Peyer's patch (tissue), 4 donors: Measurements from ENCODE around the gene RPS6KA4.

Experiments used
- POLR2A ChIP-seq, 2 donors: fragments of 450-650 bp; IDR thresholded peaks; one replicate each; pipeline ENCODE4 v1.5.1; 2017; ENCODE audit warnings: antibody characterized with exemption in 2 of 2, mild to moderate bottlenecking in 2 of 2, moderate library complexity in 2 of 2
- TF ChIP-seq, protein P1 (sequence below), 6 experiments: fragments of 450-650 bp in 4 of 6; fragments of 200-600 bp in 2 of 6; sonication (generic) in 1 of 6; IDR thresholded peaks; one replicate each; pipeline ENCODE4 v1.5.1; 2017 to 2019; ENCODE audit warnings: antibody characterized with exemption in 6 of 6, mild to moderate bottlenecking in 3 of 6, moderate library complexity in 1 of 6

DNA sequence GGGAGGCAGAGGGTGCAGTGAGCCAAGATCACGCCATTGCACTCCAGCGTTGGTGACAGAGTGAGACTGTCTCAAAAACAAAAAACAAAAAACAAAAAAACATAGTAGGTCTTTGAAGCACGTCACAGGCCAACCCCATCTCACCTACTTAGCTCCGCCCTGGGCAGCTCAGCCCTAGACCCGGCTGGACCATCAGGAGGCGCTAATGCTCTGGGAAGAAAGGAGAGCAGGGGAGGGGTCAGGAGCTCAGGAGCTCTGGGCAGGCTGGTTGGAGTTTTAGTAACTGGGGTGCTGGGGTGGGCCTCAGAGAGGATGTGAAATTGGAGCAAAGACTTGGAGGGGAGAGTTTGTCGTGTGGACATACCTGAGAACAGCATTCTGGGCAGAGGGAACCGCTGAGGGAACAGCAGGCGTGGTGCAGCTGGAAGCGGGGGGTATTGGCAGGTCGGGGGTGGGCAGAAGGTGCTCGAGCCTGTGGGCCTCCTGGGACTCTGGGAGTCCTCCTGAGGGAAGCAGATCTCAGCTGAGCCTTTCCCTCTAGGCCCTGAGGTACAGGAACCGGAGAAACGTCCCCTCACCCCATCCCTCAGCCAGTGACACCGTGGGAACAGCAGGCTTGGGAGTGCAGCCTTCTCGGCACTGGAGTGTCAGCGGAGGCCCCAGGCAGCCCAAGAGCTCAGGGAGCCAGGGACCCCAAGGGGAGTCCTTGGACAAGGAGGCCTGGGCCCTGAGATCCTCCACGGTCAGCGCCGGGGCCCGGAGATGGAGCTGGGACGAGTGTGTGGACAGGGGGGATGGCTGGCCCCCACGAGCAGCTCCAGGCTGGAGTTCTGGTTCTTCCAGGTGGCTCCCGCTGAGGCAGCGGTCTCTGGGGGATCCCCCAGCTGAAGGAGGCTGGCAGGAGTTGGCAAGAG lies 2.2 kb upstream of the RPS6KA4 start:
- TF ChIP-seq, protein P1, sequence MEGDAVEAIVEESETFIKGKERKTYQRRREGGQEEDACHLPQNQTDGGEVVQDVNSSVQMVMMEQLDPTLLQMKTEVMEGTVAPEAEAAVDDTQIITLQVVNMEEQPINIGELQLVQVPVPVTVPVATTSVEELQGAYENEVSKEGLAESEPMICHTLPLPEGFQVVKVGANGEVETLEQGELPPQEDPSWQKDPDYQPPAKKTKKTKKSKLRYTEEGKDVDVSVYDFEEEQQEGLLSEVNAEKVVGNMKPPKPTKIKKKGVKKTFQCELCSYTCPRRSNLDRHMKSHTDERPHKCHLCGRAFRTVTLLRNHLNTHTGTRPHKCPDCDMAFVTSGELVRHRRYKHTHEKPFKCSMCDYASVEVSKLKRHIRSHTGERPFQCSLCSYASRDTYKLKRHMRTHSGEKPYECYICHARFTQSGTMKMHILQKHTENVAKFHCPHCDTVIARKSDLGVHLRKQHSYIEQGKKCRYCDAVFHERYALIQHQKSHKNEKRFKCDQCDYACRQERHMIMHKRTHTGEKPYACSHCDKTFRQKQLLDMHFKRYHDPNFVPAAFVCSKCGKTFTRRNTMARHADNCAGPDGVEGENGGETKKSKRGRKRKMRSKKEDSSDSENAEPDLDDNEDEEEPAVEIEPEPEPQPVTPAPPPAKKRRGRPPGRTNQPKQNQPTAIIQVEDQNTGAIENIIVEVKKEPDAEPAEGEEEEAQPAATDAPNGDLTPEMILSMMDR (IDR thresholded peaks at IDR 0.05), result peak in 3 of 6 experiments; percentile 21 to 28 (median 27)
- no peak for TF ChIP-seq POLR2A (IDR thresholded peaks at IDR 0.05)
